GM21717 (cell line): ENCODE measurements around the gene RIN3.
A peak's percentile ranks its signal among the peaks of the same experiment; 100 is the strongest.

Source experiments
- ATAC-seq: cut with Tn5 transposase; IDR thresholded peaks from one replicate; pipeline ENCODE4 v1.9.1; 2021; ENCODE audit warnings: mild to moderate bottlenecking, moderate library complexity; ENCODE audit not compliant: unreplicated experiment

Gene RIN3

DNA sequence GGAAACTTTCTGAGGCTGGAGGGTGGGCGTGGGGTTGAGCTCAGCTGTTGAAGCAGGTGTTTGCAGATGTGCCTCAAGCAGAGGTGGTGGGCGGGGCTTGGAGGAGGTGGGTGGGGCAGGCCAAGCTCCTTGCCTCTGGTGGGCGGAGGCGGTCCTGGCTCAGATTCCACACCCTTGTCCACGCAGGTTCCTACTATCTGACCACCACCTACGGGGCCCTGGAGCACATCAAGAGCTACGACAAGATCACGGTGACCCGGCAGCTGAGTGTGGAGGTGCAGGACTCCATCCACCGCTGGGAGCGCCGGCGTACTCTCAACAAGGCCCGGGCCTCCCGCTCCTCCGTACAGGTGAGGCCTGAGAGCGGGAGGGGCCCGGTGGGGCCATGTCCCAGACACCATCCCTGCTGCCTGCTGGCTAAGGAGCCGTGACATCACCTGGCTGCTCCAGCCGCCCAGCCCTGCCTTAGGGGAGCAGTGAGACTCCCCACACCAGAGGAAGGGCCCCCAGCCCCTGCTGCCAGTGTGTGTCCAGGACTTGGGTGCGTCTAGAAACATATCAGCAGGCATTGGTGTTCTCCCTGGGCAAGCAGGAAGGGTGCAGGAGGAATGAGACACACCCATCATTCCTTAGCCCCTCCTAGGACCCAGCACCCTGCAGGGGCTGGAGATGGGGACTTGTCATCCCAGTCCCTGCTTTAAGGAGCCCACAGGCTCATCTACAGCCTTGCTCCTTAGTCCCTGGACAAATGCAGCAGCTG is 171.4 kb downstream of the RIN3 start:
- ATAC-seq, result no peak

DNA sequence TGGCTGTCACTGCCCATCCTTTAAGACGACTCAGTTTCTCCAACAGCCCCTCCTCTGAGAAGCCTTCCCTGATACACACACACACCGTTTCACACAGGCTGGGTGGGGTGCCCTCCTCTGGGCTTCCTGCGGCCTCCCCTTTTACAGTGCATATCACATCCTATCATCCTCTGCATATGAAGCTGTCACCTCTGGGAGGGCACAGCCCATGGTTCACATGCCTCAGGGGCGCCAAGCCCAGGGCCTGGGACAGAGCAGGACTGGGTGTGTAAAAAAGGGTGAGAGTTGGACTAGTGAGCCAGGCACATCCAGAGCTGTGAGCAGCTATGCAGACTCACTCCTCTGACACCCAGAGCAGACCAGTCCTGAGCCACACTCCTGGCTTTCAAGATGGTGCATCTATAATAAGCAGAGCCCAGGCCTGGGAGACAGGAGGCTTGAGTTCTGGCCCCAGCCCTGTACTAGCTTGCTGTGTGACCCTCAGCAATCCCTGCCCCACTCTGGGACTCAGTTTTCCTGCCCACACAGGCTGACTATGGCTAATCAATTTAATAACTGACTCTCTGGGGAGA is 172.3 kb downstream of the RIN3 start:
- ATAC-seq, result no peak

DNA sequence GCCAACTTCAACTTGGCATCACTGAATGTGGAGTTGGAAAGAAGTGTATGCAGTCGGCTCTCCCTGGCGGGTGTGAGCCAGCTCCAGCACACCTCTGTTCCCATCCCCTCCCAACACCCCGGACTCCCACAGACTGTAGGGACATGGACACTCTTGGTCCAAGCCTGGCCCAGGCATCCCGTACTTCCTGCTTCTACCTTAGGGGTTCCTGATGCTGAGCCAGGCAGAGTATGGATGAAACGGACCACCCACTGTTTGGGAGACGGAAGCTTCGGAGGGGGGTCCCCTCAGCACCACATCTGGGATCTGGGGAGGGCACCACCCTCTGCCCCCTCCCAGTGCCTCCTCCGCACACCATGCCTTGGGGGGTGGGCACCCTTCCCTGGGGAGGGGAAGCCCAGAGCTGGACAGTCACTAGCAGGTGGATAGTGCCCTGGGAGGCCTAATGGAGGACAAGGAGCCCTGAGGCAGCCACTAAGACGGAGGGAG is 172.9 kb downstream of the RIN3 start:
- ATAC-seq, result no peak

DNA sequence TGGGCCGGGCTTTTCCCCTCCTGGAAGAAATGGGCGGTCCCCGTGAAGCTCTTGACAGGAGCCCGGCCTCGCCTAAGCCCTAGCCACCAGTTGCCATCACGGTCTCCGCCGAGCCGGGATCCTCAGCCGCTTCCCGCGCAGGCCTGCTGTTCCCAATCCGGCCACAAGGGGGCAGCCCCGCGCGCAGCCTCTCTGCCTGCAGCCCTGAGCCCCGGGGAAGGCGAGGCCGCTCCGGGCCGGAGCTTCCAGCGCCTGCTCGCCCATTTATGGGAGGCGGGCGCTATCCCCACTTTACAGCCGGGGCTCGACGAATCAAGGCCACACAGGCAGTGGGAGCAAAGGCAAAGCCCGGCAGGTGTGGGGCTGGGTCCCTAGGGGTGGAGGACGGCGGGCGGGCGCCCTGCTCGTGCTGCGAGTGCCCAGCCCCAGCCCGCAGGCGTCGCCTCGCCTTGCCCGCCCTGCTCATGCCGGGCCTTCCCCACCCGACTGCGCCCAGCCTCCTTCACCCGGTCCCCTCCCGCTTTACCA is 173.4 kb downstream of the RIN3 start:
- no peak for ATAC-seq

DNA sequence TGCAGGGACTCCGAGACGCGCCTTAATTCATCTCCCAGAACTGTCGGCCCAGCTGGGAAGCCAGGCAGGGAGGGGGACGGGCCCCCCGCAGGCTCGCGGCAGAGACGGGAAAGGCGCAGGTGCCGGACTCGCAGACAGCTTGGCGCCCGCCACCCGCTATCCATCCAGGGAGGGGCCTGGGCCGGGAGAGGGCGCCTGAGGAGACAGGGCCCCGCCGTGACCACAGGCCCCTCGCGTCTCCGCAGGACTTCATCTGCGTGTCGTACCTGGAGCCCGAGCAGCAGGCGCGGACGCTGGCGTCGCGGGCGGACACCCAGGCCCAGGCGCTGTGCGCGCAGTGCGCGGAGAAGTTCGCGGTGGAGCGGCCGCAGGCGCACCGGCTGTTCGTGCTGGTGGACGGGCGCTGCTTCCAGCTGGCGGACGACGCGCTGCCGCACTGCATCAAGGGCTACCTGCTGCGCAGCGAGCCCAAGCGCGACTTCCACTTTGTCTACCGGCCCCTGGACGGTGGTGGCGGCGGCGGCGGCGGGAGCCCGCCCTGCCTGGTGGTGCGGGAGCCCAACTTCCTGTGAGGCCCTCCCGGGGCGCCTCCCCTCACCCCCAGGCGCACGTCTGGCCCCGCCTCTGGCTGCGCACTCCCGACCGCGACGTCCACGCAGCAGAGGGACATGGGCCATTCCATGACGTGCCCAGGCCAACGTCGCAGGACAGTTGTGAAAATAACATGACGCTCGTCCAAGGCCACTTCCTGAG is 174.3 kb downstream of the RIN3 start:
- ATAC-seq, result no peak

DNA sequence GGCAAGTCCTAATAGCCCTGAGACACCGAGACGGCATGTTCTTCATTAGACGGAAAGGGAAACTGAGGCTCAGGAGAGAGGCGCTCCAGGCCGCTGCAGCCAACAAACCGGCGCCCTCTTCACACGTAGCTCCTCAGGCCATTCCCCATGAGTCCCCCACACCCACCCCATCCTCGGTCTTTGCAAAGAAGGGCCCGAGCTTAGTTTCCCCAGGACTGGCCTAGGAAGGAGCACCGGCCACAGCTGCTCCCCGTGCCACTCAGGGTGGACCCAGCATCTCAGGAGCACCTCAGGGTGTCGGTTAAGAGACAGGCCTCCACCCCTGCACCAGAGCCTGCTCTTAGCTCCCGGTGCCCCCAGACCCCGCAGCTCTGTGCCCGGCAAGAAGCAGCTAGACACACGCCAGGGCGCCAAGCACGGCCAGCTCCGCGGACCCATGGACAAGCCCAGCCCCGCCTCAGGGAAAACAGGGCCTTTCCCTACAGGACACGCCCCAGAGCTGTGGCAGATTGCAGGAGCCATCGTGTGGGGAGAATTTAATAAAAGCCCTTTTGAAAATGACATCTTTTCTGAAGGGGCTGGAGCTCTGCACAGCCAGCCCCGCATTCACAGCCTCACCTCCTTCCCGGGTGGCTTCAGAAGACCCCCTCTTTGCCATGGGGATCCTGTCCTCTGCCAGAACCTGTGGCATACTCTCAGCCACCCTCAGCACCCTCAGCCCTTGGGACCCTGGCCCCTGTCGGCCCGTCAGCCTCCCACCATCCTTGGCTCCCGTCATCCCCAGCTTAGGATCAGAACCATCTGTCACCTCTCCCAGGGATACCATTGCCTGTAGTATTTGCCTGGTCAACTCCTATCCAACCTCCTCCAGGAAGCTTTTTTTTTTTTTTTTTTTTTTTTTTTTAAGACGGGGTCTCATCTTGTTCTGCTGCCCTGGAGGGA is 175.1 kb downstream of the RIN3 start:
- ATAC-seq, result no peak

DNA sequence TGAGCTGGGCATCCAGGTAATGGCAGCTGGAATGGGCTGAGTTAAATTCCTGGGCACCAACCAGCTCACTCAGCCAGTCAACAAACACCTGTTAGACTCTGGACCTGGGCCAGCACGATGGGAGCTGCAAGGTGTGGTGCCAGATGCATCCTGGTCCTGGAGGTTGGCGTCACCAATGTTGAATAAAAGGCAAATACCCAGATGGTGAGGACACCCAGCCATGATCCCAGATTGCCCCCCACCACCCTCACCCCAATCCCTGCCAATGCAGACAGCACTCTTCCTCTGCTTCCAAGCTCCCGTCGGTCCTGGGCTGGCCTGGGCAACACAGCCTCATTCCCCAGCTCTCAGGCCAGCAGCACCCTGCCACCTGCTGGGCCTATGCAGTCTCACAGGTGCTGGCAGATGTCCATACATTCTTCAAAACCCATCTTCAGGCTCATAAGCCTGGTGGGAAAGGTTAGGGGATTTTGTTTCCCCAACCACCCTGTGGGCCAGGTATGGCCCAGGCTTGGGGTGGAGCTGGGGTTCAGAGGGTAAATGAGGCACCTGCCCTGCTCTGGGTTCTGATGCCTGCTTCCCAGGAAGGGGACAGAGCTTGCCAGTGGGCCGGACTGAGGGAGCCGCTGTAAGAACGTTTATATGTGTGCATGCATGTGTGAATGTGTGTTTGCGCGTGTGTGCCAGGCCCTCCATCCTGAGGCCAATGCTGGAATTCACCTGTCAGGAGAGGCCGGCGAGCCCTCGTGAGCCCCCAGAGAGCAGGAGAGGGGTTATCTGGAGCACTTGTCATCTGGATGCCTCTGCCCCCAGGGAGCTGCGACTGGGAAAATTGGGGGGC is 176.8 kb downstream of the RIN3 start:
- no peak for ATAC-seq

DNA sequence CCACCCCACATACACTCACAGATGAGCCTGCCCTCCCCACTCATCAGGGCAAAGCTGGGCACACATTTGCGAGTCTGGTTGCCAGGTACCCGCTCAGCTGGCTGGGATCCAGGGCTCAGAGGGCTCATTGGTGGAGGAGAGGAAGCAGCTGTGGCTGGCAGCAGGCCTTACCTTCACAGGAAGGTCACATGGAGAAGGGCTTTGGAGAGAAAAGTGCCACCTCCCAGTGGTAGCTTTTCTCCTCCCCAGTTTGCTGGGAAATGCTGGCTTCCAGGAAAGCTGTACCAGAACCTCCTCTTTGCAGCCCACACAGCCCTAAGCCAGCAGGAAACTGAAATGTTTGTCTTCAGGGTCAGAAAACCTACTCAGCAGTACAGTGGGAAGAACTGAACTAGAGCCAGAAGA is 179.2 kb downstream of the RIN3 start:
- no peak for ATAC-seq

DNA sequence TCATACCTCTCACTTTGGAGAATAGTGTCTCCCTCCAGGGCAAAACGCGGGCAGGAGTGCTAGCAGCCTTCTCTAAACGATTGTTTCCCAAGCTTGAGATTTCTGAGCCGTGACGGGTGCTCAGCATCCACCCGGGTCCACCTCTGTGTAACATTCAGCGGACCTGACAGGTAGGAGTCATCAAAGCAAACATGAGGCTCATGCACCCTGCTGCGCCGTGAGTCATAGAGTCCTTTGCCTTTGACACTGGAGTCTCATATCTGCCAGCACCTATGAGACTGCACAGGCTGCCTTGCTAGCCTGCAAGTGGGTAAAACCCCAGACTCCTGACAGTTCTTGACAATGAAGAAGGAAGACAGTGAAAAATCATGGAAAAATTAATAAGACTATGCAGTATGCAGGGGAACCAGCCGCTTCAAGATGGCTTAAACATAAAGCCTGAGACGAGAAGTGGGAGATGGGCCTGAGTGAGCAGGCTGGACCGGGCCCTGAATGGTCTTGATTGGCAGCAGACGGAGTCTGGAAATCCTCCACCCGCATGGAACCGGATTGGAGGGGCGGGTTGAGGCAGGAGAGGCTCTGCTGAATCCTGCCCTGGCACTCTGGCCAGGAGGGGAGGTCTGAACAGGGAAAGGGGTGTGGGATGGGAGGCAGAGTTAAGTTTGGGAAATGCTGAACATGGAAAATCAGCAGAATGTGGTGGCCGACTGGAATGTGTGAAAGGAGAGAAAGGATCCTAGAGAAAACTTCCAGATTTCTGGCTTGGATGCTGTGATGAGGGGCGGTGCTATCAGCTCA is 180.6 kb downstream of the RIN3 start:
- no peak for ATAC-seq

DNA sequence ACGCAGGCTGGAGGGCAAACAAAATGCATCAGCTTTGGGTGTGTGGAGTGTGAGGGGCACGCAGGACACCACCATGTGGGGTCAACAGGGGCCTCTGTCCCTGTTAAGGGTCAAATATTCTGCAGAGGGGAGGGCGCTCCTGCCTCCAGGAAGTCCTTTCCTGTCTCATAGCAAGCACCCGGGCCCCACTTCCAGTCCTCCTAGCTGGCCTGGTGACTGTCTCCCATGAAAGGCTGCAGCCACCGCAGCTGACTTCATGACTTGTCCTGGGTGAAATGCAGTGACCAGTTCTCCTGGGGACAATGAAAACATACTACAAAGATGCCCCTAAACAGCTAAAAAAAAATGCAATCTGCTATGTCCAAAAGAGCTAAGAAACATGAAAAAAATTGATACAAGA is 181.2 kb downstream of the RIN3 start:
- ATAC-seq, result no peak

DNA sequence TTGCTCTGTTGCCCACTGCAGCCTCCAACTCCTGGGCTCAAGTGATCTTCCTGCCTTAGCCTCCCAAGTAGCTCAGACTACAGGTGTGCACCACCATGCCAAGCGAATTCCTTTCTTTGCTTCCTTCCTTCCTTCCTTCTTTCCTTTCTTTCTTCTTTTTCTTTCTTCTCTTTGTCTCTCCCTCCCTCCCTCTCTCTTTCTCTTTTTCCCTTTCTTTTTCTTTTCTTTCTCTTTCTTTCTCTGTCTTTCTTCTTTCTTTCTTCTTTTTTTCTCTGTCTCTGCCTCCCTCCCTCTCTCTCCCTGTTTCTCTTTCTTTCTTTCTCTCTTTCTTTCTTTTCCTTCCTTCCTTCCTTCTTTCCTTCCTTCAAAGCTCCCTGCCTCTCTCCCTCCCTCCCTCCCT is 182.0 kb downstream of the RIN3 start:
- no peak for ATAC-seq

DNA sequence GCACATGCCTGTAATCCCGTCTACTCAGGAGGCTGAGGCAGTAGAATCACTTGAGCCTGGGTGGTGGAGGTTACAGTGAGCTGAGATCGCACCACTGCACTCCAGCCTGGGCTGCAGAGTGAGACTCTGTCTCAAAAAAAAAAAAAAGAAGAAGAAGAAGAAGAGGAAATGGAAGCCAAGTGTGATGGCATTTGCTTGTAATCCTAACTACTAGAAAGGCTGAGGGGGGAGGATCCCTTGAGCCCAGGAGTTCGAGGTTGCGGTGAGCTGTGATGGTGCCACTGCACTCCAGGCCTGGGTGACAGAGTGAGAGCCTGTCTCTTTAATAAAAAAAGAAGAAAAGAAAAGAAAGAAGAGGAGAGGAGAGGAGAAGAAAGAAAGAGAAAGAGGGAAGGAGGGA is 182.8 kb downstream of the RIN3 start:
- no peak for ATAC-seq

DNA sequence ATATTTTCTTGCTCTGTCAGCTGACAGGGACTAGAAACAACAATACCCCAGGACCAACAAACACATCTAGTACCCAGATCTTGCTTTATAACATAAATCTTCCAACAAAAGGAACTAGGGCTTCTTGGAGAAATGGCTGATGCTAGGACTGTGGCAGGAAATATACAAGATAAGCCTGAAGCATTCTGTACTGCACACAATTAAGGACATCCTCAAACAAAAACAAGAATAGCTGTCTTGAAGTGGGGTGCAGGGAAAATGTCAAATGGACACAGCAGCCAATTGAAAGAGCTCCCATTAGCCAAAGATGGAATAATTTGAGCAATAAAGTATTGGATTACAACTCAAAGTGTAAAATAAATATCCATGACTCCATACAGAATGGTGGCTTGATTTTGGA is 184.8 kb downstream of the RIN3 start:
- ATAC-seq, result no peak

DNA sequence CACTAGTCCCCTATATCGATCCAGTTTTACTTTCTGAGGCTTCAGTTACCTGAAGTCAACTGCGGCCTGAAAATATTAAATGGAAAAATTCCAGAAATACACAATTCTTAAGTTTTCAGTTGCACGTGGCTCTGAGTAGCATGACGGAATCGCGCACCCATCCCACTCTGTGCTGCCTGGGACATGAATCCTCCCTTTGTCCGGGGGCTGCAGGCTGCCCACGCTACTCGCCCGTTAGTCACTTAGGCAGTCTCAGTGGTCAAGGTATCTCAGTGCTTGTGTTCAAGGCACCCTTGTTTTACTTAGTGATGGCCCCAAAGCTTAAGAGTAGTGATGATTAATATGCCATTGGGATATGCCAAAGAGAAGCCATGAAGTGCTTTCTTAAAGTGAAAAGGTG is 188.2 kb downstream of the RIN3 start:
- no peak for ATAC-seq

DNA sequence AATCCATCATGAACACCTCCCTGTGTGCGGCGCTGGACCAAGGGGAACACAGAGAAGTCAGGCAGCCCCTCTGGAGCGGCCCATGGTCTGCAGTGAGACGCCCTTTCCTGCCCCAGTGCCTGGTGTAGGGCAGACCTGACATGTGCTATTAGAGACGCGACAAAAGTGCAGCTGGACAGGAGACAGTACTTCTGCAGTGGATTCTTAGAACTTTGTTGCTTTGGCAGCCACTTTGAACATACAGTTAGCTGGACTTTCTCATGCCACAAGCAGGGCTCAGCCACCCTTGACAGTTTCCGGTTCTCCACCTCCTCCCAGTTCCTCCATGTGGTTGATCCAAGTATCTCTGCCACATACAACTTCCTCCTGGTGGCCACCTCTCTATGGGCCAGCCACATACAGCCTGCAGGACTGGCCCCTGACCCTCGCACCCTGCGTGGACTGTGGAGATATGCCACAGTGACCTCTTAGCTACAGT is 188.9 kb downstream of the RIN3 start:
- no peak for ATAC-seq

DNA sequence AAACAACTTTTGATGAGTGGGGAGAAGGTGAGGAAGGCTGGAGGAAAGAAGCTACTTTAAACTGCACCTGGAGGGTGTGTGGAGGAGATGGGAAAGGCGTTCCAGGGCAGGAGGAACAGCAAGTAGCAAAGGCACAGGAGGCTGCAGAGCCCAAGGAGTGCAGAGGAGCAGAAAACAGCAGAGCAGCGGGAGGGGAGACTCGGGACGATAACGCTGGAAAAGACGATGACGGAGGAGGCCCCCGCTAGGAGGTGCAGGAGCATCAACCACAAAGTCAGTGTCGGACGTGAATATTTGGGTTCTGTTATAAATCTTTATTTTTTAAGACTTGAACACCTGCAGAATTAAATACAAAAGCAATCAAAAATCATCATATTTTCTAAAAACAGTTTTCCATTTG is 189.9 kb downstream of the RIN3 start:
- no peak for ATAC-seq

DNA sequence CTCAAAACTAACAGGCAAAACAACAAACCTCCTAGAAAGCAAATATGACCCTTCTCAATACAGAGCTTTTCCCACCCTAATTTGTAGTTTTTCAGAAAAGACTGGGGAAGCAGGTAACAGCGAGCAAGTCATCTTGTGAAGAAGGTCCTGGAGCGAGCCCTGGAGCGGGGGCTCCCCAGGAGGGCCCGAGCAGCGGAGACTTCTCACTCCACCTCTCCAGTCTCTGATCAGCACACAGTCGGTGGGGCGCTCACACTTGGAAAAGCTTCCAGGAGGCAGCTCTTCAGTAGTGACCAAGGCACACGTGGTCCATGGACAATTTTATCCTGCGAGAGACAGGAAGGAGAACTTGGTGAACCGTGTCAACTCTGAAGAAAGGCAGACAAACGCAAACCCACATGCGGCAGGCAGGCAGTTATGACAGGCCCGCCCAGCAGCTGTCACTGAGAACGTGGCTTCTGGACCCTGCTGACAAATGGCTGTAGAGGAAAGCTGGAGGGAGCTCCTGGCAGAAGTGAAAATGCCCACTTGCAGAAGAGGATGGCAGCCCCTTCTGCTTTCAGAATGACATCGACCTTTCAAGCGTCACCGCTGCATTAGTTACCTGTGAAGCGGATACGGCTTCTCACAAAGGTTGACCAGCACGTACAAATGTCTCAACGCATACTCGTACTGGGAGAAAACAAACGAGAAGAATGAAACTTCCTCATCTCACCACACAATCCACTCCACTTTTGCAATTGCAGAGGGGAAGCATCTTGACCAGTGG is 190.6 kb downstream of the RIN3 start:
- peak; percentile 89 for ATAC-seq

DNA sequence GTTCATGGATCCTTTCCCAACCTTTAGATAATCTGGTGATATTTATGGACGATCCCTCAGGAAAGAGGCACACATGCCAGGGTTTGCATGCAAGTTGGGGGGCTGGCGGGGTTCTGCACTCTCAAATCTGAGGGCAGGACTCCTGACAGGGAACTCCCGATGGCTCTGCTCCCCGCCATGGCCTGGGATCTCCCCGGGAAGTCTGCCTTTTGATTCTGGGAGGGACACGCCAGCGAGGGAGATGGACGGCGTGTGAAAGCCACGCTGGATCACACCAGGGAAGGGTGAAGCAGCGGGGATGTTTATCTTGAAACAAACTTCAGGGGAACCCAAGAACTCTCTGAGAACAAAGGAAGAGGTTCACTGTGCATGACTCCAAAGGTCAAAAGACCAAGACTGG is 191.2 kb downstream of the RIN3 start:
- ATAC-seq, result no peak
